ENCODE results near the gene CNTLN.

GRCh38 chr9:17318821-17319320 lies 184.0 kb downstream of the CNTLN start:
- TF ChIP-seq CTCF (IDR thresholded peaks at IDR 0.05; ENCODE audit: low read length) (no peak), EZH2 (IDR thresholded peaks at IDR 0.05; ENCODE audit: borderline replicate concordance, low read length) (no peak)

All from OCI-LY1 (cell line).